NCI-H2227 (cell line): ENCODE results near the gene SLC25A23.
"Not testable (repeated sequence)": the region's sequence is repeated elsewhere in the genome, so short reads cannot be mapped to it uniquely, and the experiment has no call there.

Experiments
- DNase-seq: peaks from one replicate; lab custom pipeline; 2025; ENCODE audit not compliant: unreplicated experiment; lab: John Stamatoyannopoulos, UW

SLC25A23 gene

DNA sequence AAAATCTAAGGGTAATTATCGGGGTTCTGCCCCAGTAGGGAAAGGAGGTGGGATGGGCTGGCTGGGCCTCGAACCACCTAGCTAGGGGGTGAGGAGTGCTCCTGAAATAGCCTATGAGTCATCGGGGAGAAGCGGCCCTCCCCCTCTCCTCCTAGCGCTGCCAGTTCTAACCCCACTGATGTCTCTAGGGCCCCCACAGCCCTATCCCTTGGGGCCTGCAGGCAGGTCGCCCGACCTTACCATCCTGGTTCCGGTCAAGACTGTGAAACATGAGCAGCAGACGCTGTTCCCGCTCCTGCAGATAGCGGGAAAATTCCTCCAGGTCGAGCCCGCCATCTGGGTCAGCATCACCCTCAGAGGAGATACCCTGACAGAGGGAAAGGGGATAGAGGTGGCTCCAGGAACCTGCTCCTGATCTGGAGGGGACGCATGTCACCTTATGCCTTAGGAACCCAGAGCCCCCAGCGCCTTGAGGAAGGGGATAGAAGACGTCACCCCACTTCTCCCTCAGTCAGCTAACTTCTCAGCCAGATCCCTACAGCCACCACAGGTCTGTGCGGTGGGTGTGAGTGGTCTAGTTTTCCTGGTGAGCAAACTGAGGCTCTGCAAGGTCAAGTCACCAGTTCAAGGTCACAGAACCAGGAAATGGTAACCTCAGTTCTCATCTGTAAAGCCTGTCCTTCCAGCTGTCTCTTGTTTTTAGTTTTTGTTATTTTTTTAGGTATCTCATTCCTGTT is 1.5 kb downstream of the SLC25A23 start:
- DNase-seq: no peak

- no peak for DNase-seq
Observed at GRCh38 chr19:6455924-6456323, 3.7 kb downstream of the SLC25A23 start.

- no peak for DNase-seq
Observed at GRCh38 chr19:6453951-6454565, 5.5 kb downstream of the SLC25A23 start.

DNA sequence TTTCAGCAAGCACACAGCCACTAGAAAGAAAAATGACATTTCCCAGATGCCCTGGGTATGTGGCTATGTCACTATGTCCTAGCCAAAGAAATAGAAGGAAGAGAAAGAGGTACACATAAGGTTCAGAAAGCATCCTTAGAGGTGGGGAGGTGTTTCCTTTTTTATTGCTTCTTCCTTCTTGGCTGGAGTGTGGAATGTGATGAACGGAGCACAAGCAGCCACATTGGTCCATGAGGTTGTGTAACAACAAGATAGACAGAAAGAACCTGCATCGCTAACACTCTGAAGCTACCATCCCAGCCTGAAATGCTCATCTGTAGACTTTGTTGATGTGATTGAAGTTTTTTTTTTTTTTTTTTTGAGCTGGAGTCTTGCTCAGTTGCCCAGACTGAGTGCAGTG is 6.7 kb downstream of the SLC25A23 start:
- DNase-seq: no peak

DNA sequence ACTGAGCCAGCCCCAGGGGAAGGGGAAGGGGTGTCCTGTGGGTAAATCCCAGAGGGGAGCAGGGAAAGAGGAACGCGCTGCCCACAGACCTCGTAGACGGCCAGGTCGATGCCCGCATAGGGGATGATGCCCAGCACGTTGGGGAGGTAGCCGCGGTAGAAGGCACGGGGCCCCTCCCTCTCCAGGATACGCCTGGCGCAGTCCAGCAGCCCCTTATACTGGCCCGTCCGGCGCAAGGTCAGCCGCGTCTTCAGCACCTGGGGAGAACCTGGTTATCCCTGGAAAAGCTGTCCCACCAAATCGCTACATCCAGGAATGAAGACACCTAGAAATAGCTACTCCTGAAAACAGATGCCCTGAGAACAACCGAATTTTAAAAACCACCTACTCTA is 7.4 kb downstream of the SLC25A23 start:
- no peak for DNase-seq

DNA sequence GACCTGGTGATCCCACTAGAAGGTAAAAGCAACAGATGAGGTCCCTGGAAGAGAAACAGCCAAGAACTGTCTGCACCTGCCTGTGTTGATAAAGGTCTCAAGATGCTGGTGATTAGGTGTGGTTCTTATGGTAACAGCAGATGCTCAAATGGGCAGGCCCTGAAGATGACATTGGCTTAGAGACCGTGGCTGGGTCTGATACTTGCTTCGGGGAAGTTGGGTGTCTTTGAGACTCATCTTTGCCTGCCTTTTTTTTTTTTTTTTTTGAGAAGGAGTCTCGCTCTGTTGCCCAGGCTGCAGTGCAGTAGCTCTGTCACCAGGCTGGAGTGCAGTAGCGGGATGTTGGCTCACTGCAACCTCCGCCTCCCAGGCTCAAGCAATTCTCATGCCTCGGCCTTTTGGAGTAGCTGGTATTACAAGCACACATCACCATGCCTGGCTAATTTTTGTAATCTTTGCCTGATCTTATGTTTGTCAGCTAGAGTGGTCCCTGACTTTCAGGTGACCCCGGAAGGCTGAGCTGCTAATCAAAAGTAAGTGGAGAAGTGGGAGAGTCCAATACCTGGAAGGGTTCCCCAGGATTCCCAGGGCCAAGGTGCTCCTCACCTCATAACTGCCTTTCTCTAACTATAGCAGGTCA is 7.9 kb downstream of the SLC25A23 start:
- no peak for DNase-seq

DNA sequence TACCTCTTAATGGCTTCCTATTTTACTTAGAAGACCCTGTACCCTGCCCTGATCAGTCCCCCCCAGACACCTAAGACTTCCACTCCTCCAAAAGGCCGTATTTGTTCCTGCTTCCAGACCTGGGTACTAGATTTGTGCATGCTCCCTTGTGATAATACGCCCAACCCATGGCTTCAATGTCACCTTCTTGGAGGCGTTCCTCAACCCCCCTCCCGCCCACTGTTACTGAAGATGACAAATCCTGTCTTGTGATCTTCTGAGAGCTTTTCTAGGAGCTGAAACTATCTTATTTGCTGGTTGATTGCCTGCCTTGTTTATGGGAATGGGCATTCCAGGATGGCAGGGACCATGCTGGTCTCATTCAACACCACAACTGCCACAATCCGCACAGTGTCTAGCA is 9.4 kb downstream of the SLC25A23 start:
- DNase-seq: no peak

- DNase-seq: no peak
Observed at GRCh38 chr19:6448045-6448444, 11.5 kb downstream of the SLC25A23 start.

GRCh38 chr19:6446452-6446851 is 13.1 kb downstream of the SLC25A23 start:
- DNase-seq: no peak

DNA sequence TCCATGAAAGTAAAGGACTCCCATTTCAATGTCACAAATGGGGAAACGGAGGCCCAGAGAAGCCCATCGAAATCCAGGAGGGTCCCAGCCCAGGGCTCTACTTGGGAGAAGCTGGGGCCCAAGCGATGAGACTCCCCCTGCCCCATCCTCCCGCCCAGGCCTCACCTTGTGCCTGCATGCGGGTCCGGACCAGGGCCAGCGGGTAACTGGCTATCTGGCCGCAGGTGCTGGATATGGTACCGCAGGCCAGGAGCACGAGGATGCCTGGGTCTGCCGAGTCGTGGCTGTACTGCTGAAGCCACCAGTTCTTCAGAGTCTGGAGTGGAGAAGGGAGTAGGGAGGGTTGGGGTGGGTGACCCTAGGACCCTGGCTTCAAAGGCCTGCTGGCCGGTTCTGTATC is 15.6 kb downstream of the SLC25A23 start:
- no peak for DNase-seq

GRCh38 chr19:6442087-6442688 is 17.4 kb downstream of the SLC25A23 start:
- no peak for DNase-seq

- no peak for DNase-seq
Observed at GRCh38 chr19:6440905-6441304, 18.7 kb downstream of the SLC25A23 start.

DNA sequence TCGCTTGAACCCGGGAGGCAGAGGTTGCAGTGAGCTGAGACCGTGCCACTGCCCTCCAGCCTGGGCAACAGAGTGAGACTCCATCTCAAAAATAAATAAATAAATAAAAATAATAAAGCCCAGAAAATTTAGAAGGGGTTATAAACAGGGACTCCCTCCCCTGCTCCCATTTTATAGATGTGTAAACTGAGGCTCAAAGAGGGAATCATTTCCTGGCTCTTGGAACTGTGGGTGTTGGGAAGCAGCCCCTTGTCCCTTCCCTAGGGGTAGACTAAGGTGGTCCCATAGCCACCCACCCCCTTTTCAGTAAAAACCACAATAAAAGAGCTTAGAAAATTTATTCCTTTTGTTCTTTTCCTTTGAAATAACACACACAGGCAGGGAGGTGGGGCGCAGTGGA is 19.8 kb downstream of the SLC25A23 start:
- DNase-seq: no peak

- no peak for DNase-seq
Observed at GRCh38 chr19:6433663-6434062, 25.9 kb downstream of the SLC25A23 start, which contains the start of gene SLC25A41. Gene SLC25A41 (minus strand): TSS chr19:6433763. CDS start chr19:6433693, 70 bp downstream.

- DNase-seq: no peak
Observed at GRCh38 chr19:6433165-6433564, 26.4 kb downstream of the SLC25A23 start.

- DNase-seq: no peak
Observed at GRCh38 chr19:6431891-6432290, 27.7 kb downstream of the SLC25A23 start.

DNA sequence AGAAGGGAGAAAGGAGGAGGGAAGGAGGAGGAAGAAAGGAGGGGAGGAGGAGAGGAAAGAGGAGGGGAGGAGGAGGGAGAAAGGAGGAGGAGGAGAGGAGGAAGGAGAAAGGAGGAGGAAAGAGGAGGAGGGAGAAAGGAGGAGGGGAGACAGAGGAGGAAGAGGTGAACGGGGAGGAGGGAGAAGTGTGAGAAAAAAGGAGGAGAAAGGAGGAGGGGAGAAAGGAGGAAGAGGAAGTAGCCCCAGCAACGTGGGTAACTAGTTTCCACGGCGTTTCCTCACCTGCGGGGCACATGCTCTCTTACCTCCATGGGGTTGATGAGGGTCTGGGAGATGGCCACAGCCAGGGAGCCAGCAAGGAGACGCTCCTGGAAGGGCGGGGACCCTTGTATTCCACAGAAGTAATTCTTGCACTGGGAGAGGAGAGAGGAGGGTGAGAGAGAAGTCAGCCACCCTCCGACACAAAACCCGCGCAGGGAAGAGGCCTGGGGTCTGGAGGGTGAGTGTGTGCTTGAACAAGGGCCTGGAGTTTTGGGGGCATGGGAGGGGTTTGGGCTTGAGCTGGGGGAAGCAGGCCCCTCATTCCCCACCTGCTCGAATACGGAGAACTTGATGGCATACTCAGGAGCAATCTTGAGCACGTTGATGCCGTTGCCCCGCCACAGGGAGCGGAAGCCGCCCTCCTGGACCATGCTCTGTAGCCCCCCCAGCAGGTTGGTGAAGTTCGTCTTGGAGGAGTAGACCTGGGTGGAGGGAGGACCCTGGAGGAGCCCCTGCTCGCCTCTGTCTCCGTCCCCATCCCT is 30.0 kb downstream of the SLC25A23 start:
- DNase-seq: no peak

GRCh38 chr19:6428692-6429418 is 30.7 kb downstream of the SLC25A23 start:
- not testable (repeated sequence) for DNase-seq

GRCh38 chr19:6427131-6427530 is 32.5 kb downstream of the SLC25A23 start:
- DNase-seq: no peak
